ENCODE data around the gene DOCK2. TPM values are rescaled to one million over a fixed set of nuclear protein-coding genes. Genes with fewer than 3 reads are reported as not detected.

Gene DOCK2
- total RNA-seq, 1 experiment from 2014 or later, result not detected

DNA sequence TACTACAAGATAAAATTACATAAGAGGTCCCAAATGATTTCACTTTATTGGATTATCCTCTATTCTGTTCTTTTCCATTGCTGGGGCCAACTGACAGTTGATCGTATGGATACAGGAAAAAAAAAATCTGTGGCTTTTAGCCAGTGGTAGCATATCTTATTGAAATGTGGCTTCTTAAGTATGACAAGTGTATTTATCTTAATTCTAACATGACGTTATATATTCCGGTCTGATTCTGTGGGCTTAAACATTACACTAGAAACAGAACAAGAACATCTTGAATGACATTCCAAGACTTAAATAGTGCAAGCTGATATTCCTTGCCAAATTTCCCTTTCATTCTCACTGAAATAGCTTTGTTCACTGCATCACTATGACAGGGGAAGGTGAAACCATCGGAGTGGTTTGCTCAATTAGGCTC lies 225.3 kb downstream of the DOCK2 start:
- no peak for DNase-seq (ENCODE audit: low spot score)

DNA sequence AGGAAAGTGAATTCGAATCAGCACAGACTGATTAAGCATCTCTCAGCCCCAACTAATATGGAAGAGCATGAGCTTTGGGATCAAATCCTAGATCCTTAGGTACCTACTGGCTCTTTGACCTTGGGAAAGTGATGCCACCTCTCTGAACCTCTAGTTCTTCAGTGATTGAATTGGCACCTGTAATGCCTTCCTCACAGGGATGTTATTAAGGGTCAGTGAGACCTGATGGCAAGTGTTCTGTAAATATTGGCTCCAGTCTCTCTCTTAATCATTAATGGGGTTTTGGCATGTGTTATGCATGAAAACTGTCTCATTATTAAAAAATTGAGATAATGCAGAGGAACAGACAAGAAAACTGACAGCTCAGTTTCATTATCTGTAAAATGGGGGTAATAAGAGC lies 227.4 kb downstream of the DOCK2 start:
- no peak for DNase-seq (ENCODE audit: low spot score)

DNA sequence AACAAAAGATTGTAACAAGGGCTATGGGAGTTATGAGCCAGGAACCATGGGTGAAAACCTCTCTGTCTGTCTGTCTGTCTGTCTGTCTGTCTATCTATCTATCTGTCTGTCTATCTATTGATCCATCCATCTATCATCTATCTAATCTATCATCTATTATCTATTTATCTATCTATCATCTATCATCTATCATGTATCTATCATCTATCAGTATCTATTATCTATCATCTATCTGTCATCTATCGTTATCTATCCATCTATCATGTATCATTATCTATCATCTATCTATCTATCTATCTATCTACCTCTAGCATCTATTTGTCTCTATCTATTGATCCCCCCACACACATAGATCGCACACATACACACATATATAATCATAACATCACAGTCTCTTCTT lies 230.3 kb downstream of the DOCK2 start:
- DNase-seq (ENCODE audit: low spot score), result no peak

DNA sequence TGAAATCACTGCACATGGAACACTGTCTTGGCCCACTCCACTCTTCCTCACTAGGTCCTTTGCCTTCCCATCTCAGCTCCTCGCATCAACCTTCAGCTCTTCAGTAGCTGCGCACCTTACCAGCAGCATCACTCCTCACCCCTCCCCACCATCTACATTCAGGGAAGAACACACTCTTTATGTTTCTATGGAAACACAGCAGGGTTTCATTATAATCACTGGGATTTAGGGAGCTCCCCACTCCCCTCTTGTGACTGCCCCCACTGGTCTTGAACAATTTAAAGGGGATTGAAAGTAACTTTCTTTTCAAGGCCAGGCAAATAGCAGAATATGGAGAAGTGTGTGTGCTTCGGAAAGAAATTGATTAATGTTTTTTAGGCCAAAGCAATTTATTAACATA lies 232.0 kb downstream of the DOCK2 start:
- DNase-seq (ENCODE audit: low spot score), result no peak

DNA sequence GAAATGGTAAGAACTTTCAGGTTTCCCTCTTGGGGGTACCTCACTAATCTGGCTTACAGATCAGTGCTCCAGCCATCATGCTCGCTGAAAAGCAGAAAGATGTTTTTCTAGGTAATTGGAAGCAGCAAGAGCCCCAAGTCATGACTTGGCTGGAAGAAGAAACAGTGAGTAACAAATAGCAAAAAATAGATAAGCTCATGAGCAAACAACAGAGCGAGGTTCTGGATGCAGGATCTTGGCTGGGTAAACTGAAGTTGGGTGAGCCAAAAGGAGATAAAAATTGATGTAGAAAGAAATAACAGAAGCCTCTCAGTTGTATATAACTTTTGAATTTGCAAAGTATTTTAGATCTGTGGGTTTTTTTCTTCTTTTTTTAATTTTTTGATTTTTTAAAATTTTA lies 233.1 kb downstream of the DOCK2 start:
- no peak for DNase-seq (ENCODE audit: low spot score)

DNA sequence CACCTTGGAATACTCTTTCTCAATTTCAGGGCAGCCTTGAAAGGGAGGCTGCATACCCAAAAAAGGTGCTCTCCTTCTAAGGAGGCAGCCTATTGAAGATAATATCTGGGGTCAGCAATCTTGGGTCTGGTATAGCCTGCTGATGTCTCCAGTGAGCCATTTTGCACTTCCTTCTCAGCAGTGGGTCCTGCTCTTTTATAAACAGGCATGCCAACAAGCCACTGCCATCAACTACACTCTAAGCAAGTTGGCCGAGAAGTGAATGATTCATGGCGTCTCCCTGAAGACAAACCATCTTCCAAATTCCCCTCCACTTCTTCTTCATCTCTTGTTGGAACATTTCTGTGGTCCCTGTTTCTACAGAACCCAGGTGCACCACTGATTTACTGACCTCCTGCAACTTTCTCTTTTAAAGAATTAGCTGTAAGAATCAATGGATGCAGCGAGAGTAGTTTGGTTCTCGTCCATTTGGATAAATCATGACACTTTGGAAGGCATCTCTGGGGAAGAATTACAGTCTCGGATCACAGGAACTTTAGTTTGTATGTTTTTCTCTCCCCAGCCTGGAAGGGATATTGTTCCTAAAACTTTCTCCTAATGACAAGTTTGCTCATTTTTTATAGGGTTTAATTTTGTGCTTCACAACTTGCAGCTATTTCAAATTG lies 234.9 kb downstream of the DOCK2 start:
- DNase-seq (ENCODE audit: low spot score), result no peak

DNA sequence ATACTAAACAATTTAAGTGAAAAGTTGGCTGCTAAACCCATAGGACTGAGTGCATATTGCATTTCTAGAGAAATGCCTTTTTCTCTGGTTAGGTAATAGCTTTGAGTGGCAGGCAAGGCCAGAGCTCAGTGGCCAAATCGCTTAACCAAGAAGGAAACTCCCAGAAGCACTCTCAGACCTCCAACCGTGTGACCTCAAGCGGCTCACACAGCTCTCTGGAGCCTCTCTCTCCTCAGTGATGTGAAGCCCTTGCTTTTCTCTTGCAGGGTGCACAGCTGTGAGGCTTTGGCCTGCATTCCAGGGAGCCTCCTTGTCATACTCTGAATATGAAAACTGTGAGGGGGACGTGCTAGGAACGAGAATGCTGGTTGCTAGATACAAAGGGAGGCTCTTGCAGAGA lies 236.6 kb downstream of the DOCK2 start:
- no peak for DNase-seq (ENCODE audit: low spot score)

DNA sequence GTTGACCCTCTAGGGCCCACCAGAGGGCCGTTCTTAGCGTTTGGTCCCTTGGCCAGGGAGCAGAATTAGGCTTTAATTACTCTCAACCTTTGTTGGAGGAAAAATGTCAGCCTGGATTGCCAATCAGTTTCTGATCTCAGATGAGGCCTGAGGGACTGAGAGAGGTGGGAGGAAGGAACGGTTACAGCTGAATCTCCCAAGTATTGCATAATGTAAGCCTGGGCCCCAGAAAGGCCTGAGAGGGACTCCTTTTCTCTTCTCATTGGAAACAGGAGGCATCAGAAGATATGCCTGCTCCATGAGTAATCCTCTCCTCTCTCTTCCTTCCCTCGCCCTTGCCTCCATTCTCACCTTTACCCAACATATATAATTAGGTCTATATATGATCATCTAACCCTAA lies 237.5 kb downstream of the DOCK2 start:
- no peak for DNase-seq (ENCODE audit: low spot score)

DNA sequence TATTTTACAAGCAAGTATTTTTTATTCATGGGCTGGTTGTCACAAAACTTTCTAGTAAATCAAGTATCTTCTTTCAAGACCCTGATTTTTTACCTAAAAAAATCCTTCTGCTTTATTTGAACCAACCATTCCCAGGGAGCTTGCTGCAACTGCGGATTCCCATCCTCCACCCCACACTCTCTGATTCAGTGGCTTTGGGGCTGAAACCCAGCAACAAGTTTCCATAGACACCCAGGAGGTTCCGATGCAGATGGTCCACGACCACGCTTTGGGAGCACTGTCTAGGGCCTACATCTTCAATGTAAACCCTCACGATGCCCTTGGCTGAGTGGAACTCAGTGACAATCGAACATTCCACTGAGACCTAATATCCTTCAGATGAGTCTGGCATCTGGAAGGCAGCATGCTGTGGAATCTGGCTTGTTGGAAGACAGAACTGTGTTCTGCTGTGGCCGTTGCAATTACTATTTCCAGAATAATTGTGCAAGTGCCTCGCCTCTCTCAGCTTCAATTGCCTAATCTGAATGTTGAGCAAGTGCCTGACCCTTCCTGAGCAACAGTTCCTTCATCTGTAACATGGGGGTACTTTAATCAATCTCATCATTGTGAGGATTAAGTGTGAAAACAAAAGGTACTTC lies 238.1 kb downstream of the DOCK2 start:
- DNase-seq (ENCODE audit: low spot score), result no peak

DNA sequence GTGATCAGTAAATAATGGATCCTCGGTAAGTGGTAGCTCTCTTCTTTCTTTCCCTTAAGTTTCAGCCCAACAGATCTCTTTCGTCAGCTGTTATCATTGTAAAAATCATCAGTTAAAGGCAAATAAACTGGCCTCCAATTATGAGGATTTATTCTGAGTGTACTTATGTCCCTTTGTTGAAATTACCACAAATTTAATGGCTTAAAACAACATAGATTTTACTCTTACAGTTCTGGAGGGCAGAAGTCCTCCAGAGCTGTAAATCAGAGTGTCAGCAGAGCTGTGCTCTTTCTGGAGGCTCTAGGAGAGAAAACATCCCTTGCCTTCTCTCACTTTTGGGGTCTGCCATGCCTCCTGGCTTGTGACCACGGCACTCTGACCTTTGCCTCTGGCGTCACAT lies 238.7 kb downstream of the DOCK2 start:
- DNase-seq (ENCODE audit: low spot score), result no peak

DNA sequence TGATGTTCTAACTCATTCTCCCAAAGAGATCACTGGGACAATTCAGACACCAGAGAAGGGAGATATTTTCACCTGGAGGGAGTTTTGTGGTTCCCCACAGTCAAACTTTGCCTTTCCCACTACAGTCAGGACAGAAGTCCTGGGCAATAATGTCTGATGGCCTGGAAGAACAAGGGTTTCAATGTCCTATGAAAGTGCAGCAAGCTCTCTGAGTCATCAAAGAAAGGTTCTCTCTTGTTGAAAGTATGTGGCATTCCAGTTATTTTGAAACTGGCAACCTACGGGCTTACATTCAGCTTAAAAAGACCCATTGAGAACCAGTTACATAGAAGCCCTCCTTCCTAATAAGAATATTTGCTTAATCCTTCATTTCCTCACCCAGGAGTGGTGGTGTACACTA lies 239.3 kb downstream of the DOCK2 start:
- DNase-seq (ENCODE audit: low spot score), result no peak

DNA sequence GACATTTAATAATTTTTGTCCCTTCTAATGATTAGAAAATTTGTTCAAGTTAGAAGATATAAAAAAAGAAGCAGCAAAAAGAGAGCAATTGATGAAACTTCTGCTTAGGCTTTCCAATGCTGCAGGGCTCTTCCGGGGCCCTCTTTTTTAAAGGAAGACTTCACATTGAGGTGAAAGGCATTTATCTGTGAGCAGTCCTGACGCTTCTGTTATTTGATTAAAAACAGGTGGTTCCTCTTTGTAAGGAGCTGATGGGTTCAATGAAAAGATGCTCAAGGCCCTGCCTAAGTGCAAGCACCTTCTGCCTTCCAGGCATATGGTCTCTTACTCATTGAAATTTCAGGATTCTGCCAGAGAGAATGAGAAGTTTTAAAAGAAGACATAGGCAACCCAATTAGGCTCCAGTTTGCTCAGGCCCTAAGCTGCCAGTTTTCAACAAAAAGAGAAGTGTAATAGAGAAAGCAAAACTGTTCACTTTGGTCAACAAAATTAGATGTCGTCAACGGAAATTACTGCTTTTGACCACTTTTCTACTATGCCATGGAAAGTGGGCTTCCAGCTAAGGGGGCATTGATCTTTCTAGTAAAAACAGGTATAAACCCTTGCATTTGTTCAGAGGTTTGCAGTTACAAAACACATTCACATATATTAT lies 243.1 kb downstream of the DOCK2 start:
- no peak for DNase-seq (ENCODE audit: low spot score)

DNA sequence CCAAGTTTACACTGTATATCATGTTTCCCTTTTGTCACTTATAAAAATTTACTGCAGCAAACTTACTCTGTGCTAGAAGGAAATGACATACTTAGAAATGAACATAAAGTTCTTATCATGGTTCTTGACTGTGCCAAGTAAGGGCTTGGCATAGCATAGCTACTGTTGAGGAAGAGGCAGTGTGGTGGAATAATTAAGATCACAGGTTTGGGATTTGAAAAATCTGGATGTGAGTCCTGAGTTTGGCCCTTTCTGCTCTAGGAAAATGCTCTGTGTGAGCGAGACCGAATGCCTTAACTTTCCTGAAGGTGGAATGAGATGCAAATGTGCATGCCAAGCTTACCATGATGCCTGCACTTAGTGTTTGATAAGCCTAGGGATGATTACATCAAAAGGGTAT lies 243.7 kb downstream of the DOCK2 start:
- DNase-seq (ENCODE audit: low spot score), result no peak

DNA sequence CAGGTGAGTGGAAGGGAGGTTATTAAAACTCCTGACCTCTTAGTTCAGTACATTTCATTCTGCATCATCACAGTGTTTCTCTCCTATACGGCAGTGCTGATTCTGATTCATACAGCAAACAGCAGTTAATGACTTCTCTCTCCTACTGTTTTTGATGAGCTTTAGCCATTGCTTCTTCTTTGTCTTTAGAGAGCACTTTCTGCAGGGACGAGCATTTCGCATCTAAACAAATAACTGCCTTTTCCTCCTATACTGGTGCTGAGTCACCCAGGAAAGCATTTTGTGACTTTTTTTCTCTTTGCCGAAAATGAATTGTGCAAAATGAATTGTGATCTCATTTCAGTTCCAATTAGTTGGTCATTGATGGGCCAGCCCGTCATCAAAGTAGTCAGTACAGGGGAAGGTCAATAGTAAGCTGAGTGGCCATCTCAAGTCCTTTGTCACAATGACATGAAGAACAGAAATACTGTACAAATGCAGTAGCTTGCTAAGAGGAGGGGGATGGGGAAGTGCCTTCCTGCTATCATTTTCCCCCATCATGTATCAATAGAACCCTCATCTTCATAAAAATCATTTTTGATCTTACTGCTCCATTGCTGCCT lies 244.7 kb downstream of the DOCK2 start:
- DNase-seq (ENCODE audit: low spot score), result no peak

DNA sequence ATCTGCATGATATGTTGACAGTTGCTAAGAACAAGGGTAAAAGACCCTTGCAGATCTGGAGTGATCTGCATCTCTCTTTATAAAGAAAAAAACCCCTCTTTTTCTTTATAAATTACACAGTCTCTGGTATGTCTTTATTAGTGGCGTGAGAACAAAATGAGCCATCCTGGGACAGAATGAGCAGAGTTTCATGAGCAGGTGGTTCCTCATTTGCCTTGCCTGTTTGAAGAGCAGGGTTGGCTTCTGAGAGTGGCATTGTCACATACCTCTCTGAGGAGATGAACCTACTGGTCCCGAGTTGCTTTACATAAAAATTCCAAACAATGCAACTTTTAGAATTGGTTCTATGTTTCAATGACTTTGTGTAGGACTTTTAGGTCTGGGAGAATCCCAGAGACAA lies 249.0 kb downstream of the DOCK2 start:
- DNase-seq (ENCODE audit: low spot score), result no peak

DNA sequence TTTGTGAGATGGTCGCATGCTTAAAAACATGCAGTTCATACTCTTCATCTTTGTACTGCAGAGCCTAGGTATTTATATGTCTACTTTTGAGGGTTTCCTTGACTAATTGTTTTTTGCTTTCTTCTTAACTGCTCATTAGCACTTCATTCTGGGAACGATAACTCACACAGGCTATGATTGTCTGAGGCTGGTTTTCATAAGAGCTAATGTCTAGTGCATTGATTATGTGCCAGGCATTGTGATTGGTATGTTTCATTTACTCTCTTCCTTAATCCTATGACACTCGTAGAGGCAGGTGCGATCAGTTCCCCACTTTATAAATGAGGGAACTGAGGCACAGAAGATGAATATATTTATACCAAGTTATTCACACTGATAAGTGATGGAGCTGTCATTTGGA lies 249.6 kb downstream of the DOCK2 start:
- no peak for DNase-seq (ENCODE audit: low spot score)

DNA sequence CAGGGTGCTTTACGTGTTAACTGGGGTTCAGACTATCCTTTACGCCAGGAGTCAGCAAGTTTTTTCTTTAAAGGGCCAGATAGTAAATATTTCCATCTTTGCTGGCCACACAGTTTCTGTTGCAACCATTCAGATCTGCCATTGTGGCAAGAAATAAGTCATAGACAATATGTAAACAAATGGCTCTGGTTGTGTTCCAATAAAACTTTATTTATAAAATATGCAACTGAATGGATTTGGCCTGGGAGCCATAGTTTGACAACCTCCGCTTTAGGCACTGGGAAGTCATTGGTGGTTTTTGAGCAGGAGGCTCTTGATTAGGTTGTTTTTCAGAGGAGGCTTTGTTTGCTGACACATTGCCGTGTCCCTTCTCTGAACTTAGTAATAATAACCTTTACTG lies 252.5 kb downstream of the DOCK2 start:
- DNase-seq (ENCODE audit: low spot score), result no peak

DNA sequence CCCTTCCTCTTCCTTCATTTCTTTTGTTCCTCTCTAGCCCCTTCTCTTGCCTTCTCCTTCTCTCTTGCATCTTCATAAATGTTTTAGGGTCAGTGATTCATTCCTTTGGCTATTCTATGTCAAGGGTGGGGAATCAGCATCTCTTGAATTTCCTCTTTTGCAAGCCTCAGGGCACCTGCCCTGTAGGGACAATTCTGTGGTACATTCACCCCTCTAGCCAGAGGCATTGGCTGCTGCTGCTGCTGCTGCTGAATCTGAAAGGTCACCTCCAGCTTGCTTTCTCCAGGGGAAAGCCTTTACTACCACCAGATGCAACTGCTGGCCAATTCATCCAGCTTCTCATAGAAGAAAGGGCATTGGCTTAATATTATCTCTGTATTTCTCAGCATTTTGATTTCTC lies 255.9 kb downstream of the DOCK2 start:
- no peak for DNase-seq (ENCODE audit: low spot score)

DNA sequence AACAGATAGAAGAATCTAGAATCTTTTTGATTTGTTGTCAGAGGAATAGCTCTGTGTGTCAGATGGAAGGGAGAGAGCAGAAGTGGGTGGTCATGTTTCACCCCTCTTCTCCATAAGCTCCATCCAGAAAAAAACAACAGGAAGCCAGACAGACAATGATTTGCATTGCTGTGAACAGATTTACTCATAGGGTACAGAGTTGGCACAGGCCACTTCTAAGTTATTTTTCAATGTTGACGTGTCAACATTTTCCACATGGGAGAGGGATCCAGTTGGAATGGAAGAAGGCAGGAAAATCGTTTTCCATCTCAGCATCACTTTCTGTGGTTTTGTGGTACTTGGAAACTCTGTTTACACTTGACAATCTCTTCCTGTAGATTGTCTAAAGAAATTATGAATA lies 256.5 kb downstream of the DOCK2 start:
- no peak for DNase-seq (ENCODE audit: low spot score)

DNA sequence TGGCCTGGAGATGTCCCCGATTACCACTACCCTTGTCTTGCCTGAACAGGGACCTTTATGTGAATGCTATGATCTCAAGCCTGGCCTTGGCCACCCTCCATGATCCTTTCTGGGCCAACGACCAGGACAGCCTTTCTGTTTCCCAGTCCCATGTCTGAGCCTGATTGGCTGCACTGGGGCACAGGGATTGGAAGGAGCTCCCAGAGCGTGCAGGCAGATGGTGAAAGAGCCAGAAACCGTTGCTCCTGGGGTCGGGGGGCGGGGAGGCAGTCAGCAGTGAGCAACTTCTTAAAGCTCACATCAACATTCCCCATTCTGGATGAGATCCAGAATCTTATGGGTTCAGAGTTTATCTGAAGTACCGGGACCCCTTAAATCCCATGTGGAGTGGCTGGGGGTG lies 258.9 kb downstream of the DOCK2 start:
- DNase-seq (ENCODE audit: low spot score), result no peak

DNA sequence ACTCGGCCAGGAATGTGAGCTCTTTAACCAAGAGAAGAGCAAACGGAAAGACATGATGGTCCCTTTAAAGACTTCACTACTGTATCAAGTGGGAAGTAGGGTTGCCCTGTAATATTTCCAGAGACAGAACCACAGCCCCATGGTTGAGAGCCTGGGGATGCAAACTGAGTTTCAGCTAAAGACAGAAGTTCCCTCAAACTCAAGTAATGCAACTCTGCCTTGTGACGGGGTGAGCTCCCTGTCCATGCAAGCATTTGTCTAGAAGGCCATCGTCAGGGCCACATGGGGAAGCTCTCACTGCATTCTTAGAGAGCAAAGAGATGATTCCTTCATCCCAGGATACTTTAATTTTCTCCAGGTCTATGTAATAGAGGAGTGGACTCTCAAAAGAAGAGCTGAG lies 260.4 kb downstream of the DOCK2 start:
- DNase-seq (ENCODE audit: low spot score), result no peak

DNA sequence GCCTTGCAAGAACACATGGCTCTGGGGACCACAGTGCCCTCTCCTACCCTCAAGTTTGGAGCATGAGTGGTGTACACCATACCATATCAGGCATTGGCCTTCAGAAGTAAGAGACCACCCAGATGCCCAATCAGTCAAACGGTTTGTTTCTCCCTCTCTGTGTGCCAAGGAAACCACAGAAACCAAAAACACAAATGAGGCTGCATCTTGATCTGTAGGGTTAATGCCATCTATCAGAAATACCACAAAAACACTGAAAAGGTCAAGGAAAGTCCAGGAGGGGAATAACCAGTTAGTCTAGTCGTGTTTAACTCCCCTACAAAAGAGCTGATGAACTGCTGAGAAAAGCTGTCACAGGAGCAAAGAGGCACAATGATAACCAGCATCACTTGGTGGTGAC lies 264.8 kb downstream of the DOCK2 start:
- no peak for DNase-seq (ENCODE audit: low spot score)

DNA sequence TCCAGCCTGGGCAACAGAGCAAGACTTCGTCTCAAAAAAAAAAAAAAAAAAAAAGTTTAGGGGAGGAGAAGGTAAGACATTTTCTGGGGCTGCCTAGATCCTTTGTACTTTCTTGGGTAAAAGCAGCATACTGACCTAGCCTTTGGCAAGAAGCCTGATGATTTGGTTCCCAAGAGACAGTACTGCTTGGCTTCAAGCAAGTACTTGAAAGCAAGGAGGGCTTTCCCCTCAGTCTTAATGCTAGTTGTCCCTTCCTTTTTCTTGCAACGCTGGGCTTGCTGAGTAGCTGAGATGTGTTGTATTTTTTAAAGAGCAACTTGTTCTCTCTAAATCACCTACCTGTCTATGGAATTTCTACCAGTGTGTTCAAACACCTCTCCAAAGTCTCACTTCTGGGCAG lies 267.0 kb downstream of the DOCK2 start:
- no peak for DNase-seq (ENCODE audit: low spot score)
